Hepatocyte (in vitro differentiated cells): ENCODE results near the gene PTPN14. TPM values are rescaled to one million over a fixed set of nuclear protein-coding genes. Genes with fewer than 3 reads are reported as not detected.
A peak's percentile ranks its signal among the peaks of the same experiment; 100 is the strongest.
"Not testable (repeated sequence)": the region's sequence is repeated elsewhere in the genome, so short reads cannot be mapped to it uniquely, and the experiment has no call there.

ENCODE experiments used
- DNase-seq: peaks from one replicate; pipeline ENCODE4 v3.0.0-alpha.2; 2016; ENCODE audit warnings: low spot score
- H2AFZ ChIP-seq: fragments of 200-600 bp; sonication (generic); 2 replicates; pipeline ENCODE4 v1.6.0; 2016; ENCODE audit warnings: antibody characterized with exemption, mild to moderate bottlenecking
- H3K27ac ChIP-seq: fragments of 200-600 bp; sonication (generic); 2 replicates; pipeline ENCODE4 v1.5.1; 2016; ENCODE audit warnings: mild to moderate bottlenecking
- H3K27me3 ChIP-seq: fragments of 200-600 bp; sonication (generic); 2 replicates; pipeline ENCODE4 v1.6.1; 2016
- H3K36me3 ChIP-seq: fragments of 200-600 bp; sonication (generic); replicated peaks from 2 replicates; pipeline ENCODE4 v1.5.1; 2016; ENCODE audit warnings: low read depth; ENCODE audit not compliant: insufficient read depth
- H3K4me1 ChIP-seq: fragments of 200-600 bp; sonication (generic); 2 replicates; pipeline ENCODE4 v1.5.1; 2016; ENCODE audit warnings: mild to moderate bottlenecking, moderate library complexity; ENCODE audit not compliant: insufficient read depth
- H3K4me2 ChIP-seq: fragments of 200-600 bp; sonication (generic); 2 replicates; pipeline ENCODE4 v1.6.0; 2016
- H3K4me3 ChIP-seq: fragments of 200-600 bp; sonication (generic); 2 replicates; pipeline ENCODE4 v1.5.1; 2016; ENCODE audit warnings: mild to moderate bottlenecking
- H3K79me2 ChIP-seq: fragments of 200-600 bp; sonication (generic); 2 replicates; pipeline ENCODE4 v1.6.0; 2017; ENCODE audit warnings: mild to moderate bottlenecking
- H3K9me2 ChIP-seq: fragments of 200-600 bp; sonication (generic); replicated peaks from 2 replicates; pipeline ENCODE4 v1.6.0; 2017; ENCODE audit warnings: mild to moderate bottlenecking; ENCODE audit not compliant: insufficient read depth
- H3K9me3 ChIP-seq: fragments of 200-600 bp; sonication (generic); 2 replicates; pipeline ENCODE4 v1.5.1; 2016; ENCODE audit warnings: low read depth, mild to moderate bottlenecking
- H4K20me1 ChIP-seq: fragments of 200-600 bp; sonication (generic); 2 replicates; pipeline ENCODE4 v1.6.0; 2016; ENCODE audit warnings: mild to moderate bottlenecking; ENCODE audit not compliant: insufficient read depth, poor library complexity, severe bottlenecking
- CTCF ChIP-seq: fragments of 200-600 bp; sonication (generic); IDR thresholded peaks from 2 replicates; pipeline ENCODE4 v1.5.1; 2016; ENCODE audit warnings: antibody characterized with exemption, mild to moderate bottlenecking; ENCODE audit not compliant: poor library complexity
- EZH2 ChIP-seq: fragments of 200-600 bp; sonication (generic); IDR thresholded peaks from 2 replicates; pipeline ENCODE4 v1.6.1; 2016; ENCODE audit warnings: antibody characterized with exemption, mild to moderate bottlenecking, borderline replicate concordance
- EZH2phosphoT487 ChIP-seq: fragments of 200-600 bp; sonication (generic); IDR thresholded peaks from one replicate; pipeline ENCODE4 v1.6.1; 2018; ENCODE audit warnings: antibody characterized with exemption, mild to moderate bottlenecking, low read depth, moderate library complexity; ENCODE audit not compliant: unreplicated experiment, severe bottlenecking
- WGBS: methylation state at CpG from one replicate; pipeline ENCODE4 v1.1.6; 2016; ENCODE audit warnings: low lambda C conversion rate; ENCODE audit errors: missing lambda C conversion rate; 5-methylcytosine and 5-hydroxymethylcytosine counted together
- polyA plus RNA-seq: library from polyadenylated mRNA; unstranded; fragments of >200 nt; fragmentation: Nextera tagmentation; extraction: Ambion mirVana; gene quantifications from 2 replicates; pipeline ENCODE4 v1.2.1, GENCODE V29; 2016
- total RNA-seq: library from RNA; depleted of rRNA; stranded (reverse); fragments of >200 nt; gene quantifications from 2 replicates; pipeline ENCODE4 v1.2.3, GENCODE V29; 2014

Gene PTPN14
- total and polyA plus RNA-seq, 2 experiments from 2014 or later, result 9.5 to 21.7 TPM

DNA sequence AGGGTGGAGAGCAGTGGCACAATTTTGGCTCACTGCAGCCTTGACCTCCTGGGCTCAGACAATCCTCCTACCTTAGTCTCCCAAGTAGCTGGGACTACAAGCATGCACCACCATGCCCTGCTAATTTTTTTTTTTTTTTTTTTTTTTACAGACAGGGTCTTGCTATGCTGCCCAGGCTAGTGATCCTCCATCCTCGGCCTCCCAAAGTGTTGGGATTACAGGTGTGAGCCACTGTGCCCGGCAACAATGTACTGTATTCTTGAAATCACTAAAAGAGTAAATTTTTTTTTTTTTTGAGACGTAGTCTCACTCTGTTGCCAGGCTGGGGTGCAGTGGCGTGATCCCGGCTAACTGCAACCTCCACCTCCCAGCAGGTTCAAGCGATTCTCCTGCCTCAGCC, 152.9 kb downstream of the PTPN14 start:
- H4K20me1 ChIP-seq, result no peaks in the 10 kb centered on the region
- TF ChIP-seq CTCF (no peak), EZH2phosphoT487 (no peak), EZH2 (no peak)
- H3K79me2 ChIP-seq, result no peaks in the 10 kb centered on the region
- no peaks in the 10 kb centered on the region for H3K36me3 ChIP-seq
- no peaks in the 10 kb centered on the region for H3K4me1 ChIP-seq
- no peaks in the 10 kb centered on the region for H3K9me2 ChIP-seq
- no peak overlapping the region for H3K27ac ChIP-seq
- DNase-seq, result no peak
- H3K4me3 ChIP-seq, result no peak overlapping the region
- 100% methylated on average over 6 of the region's 6 CpGs for WGBS
- H3K4me2 ChIP-seq, result no peak overlapping the region
- H3K27me3 ChIP-seq, result no peaks in the 10 kb centered on the region
- no peak overlapping the region for H2AFZ ChIP-seq
- H3K9me3 ChIP-seq, result no peaks in the 10 kb centered on the region

- TF ChIP-seq EZH2 (no peak), EZH2phosphoT487 (no peak)
- no peaks in the 10 kb centered on the region for H3K36me3 ChIP-seq
- H3K9me2 ChIP-seq, result no peaks in the 10 kb centered on the region
- no peaks in the 10 kb centered on the region for H3K9me3 ChIP-seq
- H3K4me1 ChIP-seq, result no peaks in the 10 kb centered on the region
- no peak overlapping the region for H3K4me3 ChIP-seq
- H3K79me2 ChIP-seq, result no peaks in the 10 kb centered on the region
- H3K27ac ChIP-seq, result no peak overlapping the region
- H2AFZ ChIP-seq, result no peak overlapping the region
- no peaks in the 10 kb centered on the region for H4K20me1 ChIP-seq
- WGBS, result 55% methylated on average over 2 of the region's 2 CpGs
- DNase-seq, result no peak
- H3K27me3 ChIP-seq, result no peaks in the 10 kb centered on the region
- no peak overlapping the region for H3K4me2 ChIP-seq
Observed at GRCh38 chr1:214397497-214397896, 153.9 kb downstream of the PTPN14 start.

GRCh38 chr1:214396330-214396729, 155.1 kb downstream of the PTPN14 start:
- Histone ChIP-seq H3K4me3 (no peak overlapping the region), H4K20me1 (no peaks in the 10 kb centered on the region), H3K9me2 (no peaks in the 10 kb centered on the region), H3K4me2 (no peak overlapping the region), H3K27ac (no peak overlapping the region), H3K36me3 (no peaks in the 10 kb centered on the region), H3K4me1 (no peaks in the 10 kb centered on the region), H3K79me2 (no peaks in the 10 kb centered on the region), H3K27me3 (no peaks in the 10 kb centered on the region), H3K9me3 (no peaks in the 10 kb centered on the region), H2AFZ (no peak overlapping the region)
- WGBS, result 78% methylated on average over 3 of the region's 3 CpGs
- DNase-seq, result no peak
- TF ChIP-seq CTCF, result no peak
- no peak for TF ChIP-seq EZH2
- TF ChIP-seq EZH2phosphoT487, result no peak

DNA sequence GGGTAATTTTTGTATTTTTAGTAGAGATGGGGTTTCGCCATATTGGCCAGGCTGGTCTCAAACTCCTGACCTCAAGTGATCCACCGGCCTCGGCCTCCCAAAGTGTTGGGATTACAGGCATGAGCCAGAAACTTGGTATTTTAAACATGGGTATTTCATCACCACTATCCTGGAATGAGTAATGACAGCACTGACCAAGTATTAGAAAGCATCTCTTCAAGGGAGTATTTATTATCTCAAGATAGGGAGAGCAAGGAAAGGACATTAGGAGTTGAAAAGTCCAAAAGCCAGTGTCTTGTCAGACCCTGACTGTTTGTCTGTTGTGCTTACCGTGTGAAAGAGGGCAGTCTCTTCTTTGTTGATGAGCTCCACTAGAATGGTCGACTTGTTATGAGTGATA, 156.8 kb downstream of the PTPN14 start:
- not testable (repeated sequence) for H3K4me2 ChIP-seq, H3K4me3 ChIP-seq, H3K9me2 ChIP-seq, H4K20me1 ChIP-seq, DNase-seq, H3K4me1 ChIP-seq, H3K36me3 ChIP-seq, H3K79me2 ChIP-seq, H2AFZ ChIP-seq, H3K9me3 ChIP-seq, H3K27me3 ChIP-seq
- peak overlapping the region; percentile 4 for H3K27ac ChIP-seq
- 80% methylated on average over 5 of the region's 5 CpGs for WGBS

DNA sequence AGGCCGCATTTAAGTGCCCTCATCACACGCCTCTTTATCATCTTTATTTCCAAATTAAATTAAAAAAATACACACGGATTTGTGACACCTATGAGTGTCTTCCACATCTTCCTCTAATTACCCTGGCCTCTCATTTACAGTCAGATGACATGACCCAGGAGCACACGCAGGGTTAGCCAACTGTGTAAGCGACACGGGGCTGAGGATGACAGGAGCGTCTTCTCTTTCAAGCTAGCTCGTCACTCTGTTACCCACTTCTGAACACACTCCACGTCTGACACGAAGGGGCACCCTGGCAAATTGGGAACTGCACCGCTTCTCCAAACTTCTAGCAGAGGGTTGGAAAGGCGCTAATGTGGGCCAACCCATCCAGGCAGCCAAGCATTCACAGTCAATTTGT, 158.3 kb downstream of the PTPN14 start:
- Histone ChIP-seq H3K27me3 (no peaks in the 10 kb centered on the region), H3K9me2 (no peaks in the 10 kb centered on the region), H3K9me3 (no peaks in the 10 kb centered on the region), H3K36me3 (no peaks in the 10 kb centered on the region), H3K4me2 (no peak overlapping the region), H2AFZ (no peak overlapping the region), H3K79me2 (no peaks in the 10 kb centered on the region), H3K4me3 (no peak overlapping the region), H3K4me1 (no peaks in the 10 kb centered on the region), H4K20me1 (no peaks in the 10 kb centered on the region), H3K27ac (no peak overlapping the region)
- WGBS, result 97% methylated on average over 12 of the region's 12 CpGs
- no peak for DNase-seq
- TF ChIP-seq CTCF (no peak), EZH2phosphoT487 (no peak), EZH2 (no peak)
